ENCODE data around the gene SYNM.
"Not testable (repeated sequence)": the region's sequence is repeated elsewhere in the genome, so short reads cannot be mapped to it uniquely, and the experiment has no call there.

SYNM gene

DNA sequence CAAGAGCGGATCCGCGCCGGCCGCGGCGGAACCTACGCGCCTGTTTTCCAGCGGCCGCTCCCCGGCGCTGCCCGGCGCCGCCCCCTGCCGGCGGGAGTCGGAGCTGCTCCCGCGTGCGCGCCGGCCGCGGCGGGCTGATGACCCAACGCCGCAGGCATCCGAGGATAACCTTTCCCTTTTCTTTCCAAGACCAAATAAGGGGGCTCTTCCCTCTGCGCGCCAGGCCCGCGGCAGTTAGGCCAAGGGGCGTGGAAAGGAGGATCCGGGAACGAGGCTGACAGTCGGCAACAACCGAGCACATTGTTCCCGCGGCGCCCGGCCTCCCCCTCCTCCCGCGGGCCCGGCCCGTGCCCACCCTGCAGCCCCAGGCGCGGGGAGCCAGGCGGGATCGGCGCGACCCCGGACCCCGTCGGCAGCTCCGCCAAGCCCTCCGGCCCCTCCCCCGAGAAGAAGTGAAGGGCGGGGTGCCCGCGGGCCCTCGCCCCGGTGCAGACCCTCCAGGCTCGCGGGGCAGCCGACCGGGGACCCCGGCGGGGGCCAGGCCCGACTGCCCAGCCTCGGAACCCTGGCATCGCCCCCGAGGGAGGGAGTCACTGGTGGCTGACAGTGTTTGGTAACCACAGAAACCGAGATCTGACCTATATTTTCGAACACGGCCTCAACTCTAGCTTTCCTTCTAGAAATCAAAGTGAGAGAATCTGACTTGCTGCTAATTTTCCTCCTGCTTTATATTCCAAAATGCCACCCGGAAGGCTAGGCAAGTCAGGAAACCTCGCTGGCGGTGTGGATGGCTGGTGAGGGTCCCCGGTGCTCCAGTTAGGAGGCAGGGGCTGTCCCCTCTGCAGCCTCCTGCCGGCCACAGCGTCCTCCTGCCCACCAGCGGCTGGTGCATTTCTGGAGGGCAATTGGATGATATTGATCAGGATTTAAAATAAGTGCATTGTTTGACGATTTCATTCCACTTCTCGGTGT is 45.6 kb upstream of the SYNM start:
- TF ChIP-seq ZFX (IDR thresholded peaks at IDR 0.05) = peak; percentile 46; the same call in 1 of the 2 replicates
- TF ChIP-seq, protein P1, sequence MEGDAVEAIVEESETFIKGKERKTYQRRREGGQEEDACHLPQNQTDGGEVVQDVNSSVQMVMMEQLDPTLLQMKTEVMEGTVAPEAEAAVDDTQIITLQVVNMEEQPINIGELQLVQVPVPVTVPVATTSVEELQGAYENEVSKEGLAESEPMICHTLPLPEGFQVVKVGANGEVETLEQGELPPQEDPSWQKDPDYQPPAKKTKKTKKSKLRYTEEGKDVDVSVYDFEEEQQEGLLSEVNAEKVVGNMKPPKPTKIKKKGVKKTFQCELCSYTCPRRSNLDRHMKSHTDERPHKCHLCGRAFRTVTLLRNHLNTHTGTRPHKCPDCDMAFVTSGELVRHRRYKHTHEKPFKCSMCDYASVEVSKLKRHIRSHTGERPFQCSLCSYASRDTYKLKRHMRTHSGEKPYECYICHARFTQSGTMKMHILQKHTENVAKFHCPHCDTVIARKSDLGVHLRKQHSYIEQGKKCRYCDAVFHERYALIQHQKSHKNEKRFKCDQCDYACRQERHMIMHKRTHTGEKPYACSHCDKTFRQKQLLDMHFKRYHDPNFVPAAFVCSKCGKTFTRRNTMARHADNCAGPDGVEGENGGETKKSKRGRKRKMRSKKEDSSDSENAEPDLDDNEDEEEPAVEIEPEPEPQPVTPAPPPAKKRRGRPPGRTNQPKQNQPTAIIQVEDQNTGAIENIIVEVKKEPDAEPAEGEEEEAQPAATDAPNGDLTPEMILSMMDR (conservative IDR thresholded peaks at IDR 0.05) = peak; percentile 86
- H3K27ac ChIP-seq = peak overlapping the region; percentile 58

DNA sequence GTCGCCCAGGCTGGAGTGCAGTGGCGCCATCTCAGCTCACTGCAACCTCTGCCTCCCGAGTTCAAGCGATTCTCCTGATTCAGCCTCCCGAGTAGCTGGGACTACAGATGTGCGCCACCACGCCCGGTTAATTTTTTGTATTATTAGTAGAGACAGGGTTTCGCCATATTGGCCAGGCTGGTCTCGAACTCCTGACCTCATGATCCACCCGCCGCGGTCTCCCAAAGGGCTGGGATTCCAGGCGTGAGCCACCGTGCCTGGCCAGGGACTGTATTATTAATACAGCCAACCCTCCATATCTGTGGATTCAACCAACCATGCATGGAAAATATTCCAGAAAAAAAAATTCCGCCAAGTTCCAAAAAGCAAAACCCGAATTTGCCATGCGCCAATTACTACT is 44.7 kb upstream of the SYNM start:
- H3K27ac ChIP-seq = not testable (repeated sequence)

DNA sequence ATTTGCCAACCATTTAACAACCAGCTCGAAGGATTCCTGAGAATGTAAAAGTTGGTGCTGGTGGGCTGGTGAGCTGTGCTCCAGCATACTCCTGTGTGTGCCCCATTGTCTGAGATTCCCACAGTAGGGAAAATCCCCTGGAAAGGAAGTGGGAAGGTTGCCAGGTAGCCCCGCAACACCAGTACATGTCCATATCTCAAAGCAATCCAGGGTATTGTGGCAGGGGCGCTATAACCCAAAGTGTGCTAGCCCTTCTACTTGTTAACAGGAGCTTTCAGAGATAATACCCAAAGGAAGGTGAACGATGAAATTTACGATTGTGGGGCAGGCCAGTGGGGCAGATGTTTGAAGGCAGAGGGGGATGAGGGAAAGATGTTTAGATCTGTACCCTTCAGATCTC is 42.7 kb upstream of the SYNM start:
- no peak overlapping the region for H3K27ac ChIP-seq
- no peak for TF ChIP-seq ZFX (IDR thresholded peaks at IDR 0.05)
- TF ChIP-seq, protein P1 (conservative IDR thresholded peaks at IDR 0.05) = no peak

DNA sequence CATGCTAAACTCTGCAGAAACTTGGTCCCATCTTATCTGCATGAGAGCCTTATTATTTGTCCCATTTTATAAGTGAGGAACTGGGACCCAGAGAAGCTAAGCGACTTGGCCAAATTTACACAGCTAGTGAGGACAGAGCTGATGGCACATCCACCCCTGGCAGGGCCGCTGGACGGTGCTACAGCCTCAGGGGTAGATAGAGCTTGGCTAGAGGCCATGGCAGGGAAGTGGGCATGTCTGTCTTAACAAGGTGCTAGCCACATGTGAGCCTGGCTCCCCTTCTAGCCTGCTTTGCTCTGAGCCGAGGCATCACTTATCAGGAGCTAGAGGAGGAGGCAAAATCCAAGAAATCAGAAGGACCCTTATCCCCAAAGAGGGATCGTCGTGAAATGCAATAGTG is 36.7 kb upstream of the SYNM start:
- TF ChIP-seq, protein P1 (conservative IDR thresholded peaks at IDR 0.05) = no peak
- no peak for TF ChIP-seq ZFX (IDR thresholded peaks at IDR 0.05)
- no peak overlapping the region for H3K27ac ChIP-seq

DNA sequence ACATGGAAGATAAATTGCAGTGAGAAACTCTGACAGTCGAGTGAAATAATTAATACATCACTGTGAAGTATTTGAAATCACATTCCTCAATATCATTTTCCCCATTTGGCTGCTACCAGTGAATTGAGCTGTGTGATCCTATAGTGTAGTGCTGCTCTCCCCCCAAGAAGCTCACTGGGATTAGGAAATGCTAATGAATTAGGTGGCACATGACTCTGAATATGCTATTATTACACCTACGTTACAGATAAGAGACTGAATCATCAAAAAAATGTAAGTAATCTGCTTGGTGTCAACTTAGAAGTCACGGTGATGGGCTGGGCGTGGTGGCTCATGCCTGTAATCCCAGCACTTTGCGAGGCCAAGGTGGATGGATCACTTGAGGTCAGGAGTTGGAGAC is 34.7 kb upstream of the SYNM start:
- TF ChIP-seq, protein P1 (conservative IDR thresholded peaks at IDR 0.05) = no peak
- TF ChIP-seq ZFX (IDR thresholded peaks at IDR 0.05) = no peak

DNA sequence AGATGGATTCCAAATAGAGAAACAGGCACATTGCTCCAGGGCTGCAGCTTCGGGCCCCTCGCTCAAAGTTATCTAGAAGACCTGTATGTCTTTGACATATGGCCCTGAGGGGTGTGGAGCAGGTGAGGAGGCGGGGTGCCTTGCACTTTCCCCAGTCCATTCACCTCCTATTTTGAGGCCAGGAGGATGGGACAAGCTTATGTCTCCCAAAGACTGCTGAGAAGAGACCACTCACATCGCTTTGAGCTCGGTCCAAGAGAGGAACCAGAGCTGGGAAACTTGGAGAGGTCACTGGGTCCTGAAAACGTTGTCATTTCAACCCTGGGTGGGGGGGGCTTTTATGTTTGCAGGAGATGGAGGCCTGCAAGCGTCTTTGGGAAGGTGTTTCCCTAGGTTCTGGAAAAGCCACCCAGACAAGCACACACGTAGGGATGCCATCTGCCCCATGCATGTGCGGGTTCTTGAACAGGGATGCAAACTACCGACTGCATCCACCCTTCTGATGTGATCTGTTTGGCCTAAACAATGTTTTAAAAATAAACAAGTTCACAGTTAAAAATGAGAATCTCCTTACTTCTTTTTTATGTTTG is 33.7 kb upstream of the SYNM start:
- no peak overlapping the region for H3K27ac ChIP-seq
- TF ChIP-seq ZFX (IDR thresholded peaks at IDR 0.05) = no peak
- TF ChIP-seq, protein P1 (conservative IDR thresholded peaks at IDR 0.05) = no peak

More for the DNA sequence above, 34.7 kb upstream of the SYNM start:
- H3K27ac ChIP-seq = no peak overlapping the region

DNA sequence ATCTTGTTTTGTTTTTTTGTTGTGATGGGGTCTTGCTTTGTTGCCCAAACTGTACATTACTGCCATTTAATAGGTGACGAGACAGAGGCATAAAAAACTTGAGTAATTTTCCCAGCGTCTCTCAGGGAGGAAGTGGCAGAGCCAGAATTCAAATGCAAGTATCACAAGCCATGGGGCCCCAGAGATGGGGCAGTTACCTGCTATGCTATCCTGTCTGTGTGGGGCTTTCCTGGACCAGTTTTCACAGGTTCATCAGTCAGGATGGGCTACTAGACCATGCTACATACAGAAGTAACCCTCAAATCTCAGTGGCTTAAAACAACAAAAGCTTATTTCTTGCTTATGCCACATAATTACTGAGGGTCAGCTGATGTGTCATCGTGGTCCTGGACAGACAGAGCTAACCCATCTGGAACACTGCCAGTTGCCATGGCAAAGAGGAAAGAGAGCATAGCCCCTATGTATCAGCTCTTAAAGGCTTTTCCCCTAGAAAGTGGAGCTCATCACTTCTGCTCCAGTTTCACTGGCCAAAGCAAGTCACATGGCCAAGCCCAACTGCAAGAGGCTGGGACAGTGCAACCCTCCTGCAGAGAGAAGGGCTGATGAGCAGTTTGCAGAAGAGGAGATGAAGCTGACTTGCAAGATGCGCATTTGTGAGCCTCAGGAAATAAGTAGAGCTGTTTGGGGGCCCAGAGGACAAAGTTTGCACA is 31.7 kb upstream of the SYNM start:
- TF ChIP-seq, protein P1 (conservative IDR thresholded peaks at IDR 0.05) = no peak
- no peak for TF ChIP-seq ZFX (IDR thresholded peaks at IDR 0.05)
- H3K27ac ChIP-seq = no peak overlapping the region
